Stimulated activated CD4-positive, alpha-beta T cell treated with anti-CD3 and anti-CD28 coated beads, Interleukin-1b, Interleukin-23, amount 100 ng/mL, for 1 hour (primary cell): ENCODE measurements around the gene ZNF598.
"Not testable (repeated sequence)": the region's sequence is repeated elsewhere in the genome, so short reads cannot be mapped to it uniquely, and the experiment has no call there.

ENCODE experiments used
- DNase-seq, 2 donors: peaks; one replicate each; pipeline ENCODE4 v3.0.0-alpha.2; 2020; ENCODE audit warnings: low read depth in 2 of 2

ZNF598 gene

DNA sequence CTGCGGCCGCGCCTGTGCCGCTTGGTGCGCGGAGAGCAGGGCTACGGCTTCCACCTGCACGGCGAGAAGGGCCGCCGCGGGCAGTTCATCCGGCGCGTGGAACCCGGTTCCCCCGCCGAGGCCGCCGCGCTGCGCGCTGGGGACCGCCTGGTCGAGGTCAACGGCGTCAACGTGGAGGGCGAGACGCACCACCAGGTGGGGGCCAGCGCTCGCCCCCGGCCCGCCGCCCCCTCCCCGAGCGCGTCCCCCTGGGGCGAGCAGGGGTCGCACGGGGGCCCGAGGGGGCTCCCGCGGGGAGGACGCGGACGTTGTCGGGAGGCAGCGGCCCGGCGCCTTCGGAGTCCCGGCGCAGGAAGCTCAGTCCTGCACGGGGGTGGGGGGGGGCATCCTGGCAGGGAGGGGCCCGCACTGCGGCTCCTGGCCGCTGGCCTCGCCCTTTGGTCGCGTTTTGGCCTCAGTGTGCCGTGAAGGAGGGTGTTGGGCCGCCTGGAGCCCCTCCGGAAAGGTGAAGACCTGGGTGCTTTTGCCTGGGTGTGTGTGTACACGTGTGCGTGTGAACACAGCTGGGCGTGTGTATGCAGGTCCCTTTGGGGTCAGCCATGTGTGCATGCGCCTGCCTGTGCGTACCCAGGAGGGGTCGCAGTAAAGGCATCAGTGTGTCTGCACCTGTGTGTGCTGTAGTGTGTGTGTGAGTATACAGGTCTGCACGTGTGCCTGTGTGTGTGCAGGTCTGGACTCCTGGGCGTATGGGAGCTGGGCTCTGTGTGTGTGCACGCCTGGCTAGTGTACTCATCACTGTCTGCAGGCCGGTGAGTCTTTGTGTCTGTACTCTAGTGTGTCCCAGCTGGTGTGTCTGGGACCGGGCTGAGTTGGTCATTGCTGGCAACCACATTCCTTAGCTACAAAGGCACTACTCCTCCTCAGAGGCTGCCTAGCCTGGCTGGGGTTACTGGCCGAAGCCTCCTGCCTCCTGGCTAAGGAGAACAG lies 17.7 kb upstream of the ZNF598 start:
- DNase-seq, result no peak

DNA sequence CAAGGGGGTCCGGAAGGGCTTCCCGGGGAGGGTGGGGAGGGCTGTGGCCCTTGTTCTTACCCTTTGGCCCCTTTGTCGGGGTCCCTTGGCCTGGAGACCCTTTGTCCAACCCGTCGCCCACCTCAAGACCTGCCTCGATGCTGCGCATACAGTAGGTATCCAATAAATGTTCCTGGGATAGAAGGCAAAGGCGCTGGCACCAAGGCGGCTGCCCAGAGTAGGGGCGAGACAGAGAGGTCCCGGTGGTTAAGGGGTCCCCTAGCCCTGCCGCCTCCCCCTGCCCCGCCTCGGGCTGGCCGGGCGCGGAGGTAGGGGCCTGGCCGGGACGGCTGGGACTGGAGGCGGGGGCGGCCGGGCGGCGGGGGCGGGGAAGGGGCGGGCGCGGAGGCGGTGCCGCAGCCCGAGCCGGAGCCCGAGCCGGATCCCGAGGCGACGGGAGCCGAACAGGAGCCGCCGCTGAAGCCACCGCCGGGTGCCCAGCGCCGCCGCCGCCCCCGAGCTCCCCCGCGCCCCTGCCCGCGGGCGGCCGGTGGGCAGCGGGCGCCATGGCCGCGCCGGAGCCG lies 16.9 kb upstream of the ZNF598 start, which contains the start of gene NHERF2:
Gene NHERF2 (plus strand): TSS at position 442 of the 563 bp plus-strand sequence. CDS start 104 bp downstream, at position 546.
- DNase-seq, result no peak

DNA sequence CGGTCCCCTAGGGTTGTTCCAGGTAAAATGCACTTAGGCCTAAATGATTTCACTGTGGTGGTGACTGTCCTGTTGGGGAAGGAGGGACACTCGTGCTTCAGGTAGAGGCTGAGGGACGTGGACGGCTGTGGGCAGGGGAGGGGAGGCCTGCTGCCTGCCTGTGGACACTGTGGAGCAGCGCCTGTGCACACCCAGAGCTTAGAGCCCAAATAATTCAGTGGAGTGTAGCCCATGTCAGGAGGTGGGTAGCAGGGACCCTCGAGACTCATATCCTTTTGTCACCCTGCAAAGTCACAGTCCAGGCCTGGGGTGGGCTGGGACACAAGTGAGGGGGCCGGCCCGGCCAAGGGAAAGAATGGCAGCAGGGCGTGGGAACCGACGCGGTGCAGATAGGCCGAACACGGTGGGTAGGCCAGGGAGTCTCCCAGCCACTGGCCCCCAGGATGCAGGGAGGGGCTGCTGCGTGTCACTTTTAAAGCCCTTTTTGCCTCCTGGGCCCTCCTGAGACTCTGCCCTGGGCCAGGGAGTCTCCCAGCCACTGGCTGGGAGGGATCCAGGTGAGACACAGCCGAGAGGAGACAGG lies 16.3 kb upstream of the ZNF598 start:
- DNase-seq, result no peak

DNA sequence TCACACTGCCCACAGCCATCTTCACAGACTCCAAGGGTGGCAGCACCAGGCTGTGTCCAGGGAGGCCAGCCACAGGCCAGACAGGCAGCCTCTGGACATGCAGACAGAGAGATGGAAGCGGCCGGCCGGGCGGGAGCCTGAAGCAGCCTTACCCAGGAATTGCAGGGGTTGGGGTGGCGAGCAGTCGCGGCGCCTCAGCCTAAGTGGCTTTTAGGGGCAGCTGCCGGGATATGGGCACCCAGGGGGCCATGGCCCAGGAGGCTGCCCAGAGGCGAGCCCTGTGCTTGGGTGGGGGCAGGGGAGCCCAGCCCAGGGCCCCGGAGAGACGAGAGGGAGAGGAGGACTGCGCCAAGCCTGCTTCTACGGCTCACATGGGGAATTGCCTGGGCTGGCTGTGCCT lies 15.6 kb upstream of the ZNF598 start:
- no peak for DNase-seq

DNA sequence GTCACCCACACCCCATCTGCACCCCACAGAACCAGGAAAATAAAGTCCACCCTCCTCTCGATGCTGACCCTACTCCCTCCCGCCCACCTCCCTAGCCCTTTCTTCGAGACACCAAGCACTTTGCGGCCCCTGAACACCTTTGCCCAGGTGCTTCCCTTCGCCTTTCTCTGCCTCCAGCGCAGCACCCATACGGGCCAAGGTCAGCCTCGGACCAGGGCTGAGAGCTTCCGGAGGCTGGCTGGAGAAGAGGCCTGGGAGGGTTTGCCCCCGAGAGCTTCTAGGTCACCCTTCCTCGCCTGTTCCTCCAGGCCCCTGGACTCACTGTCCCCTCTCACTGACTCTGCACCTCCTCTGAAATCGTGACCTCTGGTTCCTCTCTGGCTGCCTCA lies 14.4 kb upstream of the ZNF598 start:
- no peak for DNase-seq

DNA sequence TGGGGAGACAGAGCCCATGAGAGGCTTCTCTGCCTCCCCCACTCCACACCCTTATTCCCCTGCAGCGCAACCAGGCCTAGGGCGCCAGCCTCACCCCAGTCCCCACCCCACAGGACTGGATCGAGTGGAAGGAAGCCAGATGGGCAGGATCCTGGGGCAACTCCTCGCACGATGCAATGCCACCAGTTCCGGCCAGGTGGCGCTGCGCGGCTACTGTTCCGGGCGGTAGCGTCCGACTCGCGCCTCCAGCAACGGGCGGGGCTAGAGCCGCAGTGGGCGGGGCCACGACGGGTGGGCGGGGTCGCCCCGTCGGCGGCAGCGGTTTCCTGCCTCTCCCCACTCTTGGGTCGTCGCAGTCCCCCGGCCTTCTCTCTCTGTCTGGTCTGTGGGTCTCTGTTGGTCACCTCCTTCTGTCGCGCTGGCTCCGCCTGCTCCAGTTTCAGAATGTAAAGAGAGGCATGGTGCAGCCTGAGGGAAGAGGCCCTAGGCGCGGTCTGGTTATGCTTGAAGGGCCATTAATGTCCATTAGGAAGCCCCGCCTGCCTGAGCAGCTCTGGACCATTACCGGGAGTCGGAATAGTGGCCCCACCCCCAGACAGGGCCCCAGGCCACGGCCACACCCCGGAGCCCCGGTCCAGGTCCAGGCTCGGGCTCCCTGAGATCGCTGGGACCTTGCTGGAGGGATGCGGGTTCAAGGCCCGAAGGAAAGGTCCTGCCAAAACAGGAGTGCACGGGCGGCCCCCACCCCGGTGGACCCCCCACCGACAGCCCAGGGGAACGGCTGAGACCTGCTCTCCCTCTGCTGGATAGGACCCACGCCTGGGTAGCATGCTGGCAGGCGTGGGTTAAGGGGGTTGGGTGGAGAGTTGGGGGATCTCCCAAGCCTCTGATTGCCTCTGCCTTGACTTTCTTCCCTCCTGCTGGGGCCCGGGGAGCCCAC lies 13.7 kb upstream of the ZNF598 start:
- DNase-seq, result peak; percentile 95 to 98

DNA sequence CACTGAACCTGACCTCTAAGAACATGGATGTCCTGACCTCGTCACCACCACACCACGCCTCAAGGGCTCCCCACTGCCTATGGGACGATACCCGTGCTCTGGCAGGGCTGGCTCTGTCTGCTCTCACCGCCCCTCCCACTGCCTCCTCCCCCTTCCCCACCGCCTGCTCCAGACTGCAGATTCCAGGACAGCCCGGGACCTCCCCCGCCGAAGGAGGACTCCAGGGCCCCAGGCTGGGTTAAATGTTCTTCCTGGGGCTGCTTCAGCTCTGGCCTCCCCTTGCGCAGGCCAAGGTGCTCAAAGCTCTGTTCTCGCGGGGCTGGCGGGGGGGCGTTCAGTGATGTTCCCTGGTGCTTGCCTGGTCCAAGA lies 13.1 kb upstream of the ZNF598 start:
- no peak for DNase-seq

DNA sequence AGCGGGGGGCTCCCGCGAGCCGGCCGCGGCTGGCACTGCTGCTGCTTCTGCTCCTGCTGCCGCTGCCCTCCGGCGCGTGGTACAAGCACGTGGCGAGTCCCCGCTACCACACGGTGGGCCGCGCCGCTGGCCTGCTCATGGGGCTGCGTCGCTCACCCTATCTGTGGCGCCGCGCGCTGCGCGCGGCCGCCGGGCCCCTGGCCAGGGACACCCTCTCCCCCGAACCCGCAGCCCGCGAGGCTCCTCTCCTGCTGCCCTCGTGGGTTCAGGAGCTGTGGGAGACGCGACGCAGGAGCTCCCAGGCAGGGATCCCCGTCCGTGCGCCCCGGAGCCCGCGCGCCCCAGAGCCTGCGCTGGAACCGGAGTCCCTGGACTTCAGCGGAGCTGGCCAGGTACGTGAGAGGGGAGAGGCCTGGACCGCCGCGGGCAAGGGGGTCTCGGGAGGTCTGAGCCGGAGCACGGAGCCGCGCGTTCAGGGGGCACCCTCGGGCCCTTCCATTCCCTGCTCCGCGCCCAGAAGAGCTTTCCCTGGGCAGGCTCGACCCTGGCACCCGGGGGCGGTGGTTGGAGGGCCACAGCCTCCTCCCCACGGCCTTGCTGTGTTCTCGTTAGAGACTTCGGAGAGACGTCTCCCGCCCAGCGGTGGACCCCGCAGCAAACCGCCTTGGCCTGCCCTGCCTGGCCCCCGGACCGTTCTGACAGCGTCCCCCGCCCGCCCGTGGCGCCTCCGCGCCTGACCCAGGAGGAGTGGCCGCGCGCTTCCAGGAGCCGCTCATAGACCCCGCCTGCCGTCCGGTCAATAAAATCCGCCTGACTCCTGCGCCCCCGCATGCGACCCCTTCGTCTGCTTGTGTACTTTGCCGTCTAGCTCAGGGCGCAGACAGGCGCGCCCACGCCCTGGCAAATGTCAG lies 10.6 kb upstream of the ZNF598 start:
- no peak for DNase-seq

DNA sequence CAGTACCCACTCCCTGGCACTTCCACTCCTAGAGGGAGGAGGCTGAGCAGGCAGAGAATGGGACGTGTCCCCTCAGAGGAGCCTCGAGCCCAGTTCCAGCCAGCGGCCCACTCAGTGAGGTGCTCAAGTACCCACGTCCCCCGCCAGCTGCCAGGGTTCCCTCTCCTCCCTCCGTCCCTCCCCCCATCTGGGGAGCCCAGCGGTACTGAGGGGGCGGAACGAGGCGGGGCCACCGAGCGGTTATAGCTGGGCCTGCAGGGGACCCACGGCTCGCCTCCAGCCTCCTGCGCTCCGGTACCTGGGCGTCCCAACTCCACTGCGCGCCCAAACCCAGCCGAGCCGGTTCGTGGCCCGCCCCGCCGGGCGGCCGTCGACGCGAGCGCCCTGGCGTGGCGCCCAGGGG lies 9.9 kb upstream of the ZNF598 start, which contains the start of gene NPW:
Gene NPW (plus strand): TSS at position 268 of the 403 bp plus-strand sequence.
- DNase-seq, result no peak

DNA sequence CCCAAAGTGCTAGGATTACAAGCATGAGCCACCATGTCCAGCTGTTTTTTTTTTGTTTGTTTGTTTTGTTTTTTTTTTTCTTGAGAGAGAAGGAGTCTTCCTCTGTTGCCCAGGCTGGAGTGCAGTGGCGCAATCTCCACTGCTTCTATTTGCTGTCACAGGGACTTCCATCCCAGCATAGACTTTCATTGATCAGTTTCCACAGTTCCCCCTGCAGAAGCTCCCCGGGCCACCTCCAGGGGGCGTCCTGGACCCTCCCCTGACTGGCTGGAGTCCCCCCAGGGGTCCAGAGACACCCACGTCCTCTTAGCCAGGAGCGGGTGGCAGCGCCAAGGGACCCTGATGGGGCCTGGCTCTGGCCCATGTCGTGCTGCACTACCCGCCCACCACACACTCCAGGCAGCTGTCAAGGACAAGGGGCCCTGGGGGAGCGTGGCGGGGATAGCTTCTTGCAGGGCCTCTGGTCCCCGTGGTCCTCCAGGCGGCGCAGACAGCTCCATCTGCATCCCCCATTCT lies 6.8 kb upstream of the ZNF598 start:
- no peak for DNase-seq

DNA sequence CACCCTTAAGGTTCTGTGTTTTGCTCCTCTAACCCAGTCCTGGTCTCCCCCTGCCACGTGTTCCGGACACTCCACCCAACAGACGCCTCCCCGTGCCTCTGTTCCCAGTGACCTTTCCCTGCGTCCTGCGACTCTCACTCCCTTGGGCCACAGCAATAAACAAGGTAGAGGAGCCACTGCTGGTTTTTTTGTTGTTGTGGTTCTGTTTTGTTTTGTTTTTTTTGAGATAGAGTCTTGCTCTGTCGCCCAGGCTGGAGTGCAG lies 6.3 kb upstream of the ZNF598 start:
- DNase-seq, result no peak

DNA sequence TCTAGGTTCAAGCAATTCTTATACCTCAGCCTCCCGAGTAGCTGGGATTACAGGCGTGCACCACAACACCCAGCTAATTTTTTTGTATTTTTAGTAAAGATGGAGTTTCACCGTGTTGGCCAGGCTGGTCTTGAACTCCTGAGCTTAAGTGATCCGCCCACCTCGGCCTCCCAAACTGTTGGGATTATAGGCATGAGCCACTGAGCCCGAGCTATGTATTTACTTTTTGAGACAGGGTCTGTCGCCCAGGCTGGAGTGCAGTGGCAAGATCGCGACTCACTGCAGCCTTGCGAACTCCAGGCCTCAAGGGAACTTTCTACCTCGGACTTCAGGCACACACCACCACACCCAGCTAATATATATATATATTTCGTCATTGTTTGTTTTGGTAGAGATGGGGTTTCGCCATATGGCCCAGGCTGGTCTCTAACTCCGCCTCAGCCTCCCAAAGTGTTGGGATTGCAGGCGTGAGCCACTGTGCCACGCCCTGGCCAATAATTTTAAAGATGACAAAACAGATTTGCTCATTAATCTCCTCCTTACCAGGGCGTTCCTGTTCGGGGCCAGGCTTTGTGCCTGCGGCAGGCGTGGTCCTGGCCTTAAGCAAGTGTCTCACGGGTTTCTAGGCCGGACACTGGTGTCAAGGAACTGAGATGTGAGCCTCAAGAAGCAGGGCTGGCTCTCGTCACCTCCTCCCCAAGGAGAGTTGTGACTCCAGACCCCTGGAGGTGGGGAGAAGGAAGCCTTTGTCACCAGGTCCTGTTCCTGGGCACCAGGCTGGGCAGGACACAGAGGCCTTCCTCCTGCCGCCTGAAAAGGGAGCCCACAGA lies 5.7 kb upstream of the ZNF598 start:
- DNase-seq, result no peak

DNA sequence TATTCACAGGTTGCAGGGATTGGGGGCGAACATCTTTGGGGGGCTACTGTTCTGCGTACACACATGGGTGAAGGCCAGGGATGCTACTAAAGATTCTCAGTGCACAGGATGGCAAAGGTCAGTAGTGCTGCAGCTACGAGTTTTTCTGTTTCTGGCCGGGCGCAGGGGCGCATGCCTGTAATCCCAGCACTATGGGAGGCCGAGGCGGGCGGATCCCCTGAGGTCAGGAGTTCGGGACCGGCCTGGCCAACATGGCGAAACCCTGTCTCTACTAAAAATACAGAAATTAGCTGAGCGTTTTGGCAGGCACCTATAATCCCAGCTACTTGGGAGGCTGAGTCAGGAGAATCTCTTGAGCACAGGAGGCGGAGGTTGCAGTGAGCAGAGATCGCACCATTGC lies 3.9 kb upstream of the ZNF598 start:
- DNase-seq, result no peak

DNA sequence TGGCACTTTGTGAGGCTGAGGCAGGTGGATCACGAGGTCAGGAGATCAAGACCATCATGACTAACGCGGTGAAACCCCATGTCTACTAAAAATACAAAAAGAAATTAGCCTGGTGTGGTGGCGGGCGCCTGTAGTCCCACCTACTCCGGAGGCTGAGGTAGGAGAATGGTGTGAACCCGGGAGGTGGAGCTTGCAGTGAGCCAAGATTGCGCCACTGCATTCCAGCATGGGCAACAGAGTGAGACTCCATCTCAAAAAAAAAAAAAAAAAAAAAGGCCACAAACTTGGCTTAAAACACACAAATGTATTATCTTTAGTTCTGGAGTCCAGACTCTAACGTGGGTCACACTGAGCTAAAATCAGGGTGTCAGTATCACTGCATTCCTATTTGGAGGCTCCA lies 2.1 kb upstream of the ZNF598 start:
- DNase-seq, result not testable (repeated sequence)

DNA sequence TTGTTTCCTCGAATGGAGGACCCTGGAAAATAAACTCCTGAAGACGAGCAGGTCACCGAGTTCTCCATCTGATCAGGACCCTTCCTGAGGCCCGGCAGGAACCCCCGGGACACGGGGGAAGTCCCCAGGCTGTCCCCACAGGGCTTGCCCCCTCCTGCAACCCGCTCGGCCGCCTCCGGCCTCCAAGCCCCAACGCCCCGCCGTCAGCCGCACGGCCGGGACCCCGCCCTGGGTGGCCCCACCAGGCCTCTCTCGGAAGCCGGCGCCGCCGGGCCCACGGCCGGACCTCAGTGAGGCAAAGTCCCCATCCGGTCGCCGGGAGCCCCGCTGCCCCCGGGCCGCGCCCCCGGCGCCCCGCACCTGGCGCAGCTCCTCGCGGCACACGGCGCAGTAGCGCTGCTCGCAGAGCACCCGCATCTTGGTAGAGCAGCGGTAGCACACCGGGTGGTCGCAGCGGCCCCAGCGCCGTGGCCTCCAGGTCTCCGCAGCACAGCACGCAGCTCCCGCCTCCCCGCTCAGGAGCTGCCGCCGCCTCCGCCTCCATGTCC lies 383 bp downstream of the ZNF598 start:
- no peak for DNase-seq

DNA sequence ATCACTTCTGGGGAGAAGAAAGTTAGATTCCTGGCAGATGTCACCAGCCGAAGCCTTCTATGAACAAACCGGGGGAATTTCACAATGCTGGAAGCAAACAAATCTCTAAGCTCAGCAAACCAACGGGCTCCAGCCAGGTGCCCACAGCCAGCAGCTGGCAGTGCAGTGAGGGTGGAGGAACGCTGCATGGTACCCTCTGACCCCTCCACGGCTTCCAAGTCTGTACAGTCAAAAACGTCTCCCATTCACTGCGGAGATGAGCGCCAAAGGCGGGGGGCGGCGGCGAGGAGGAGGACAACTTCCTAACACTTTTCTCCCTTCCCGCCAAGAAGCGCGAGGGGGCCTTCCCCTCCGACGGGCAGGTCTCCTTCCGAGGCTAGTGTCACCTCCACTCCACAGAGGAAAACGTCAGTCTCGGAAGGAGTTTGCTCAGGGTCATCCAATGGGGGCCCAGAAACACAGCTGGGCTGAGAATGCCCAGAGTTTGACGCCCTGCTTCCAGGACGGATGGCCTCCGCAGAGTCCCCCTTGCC lies 924 bp downstream of the ZNF598 start:
- no peak for DNase-seq

DNA sequence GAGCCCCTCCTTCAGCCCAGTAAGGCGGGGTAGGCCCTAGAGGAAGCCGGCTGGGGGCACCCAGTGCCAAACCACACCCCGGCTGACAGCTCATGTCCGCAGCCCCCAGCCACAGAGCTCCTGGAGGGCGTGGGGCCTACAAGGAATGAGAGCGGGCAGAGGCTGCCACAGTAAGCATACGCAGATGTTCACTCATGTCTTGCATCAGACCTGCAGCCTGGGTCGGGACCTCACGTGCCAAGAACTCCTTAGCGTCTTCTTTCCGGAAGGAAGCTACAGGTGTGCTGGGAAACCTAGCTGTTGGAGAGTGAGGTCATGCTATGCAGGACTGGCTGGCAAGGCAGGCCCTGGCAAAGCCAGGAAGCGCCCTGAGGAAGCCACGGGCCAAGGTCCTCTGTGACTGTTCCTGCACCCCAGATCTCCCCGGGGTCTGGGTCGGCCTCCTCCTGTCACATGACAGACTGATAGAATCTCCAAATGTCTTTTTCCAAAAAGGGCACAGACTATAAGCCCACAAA lies 1.6 kb downstream of the ZNF598 start:
- no peak for DNase-seq

DNA sequence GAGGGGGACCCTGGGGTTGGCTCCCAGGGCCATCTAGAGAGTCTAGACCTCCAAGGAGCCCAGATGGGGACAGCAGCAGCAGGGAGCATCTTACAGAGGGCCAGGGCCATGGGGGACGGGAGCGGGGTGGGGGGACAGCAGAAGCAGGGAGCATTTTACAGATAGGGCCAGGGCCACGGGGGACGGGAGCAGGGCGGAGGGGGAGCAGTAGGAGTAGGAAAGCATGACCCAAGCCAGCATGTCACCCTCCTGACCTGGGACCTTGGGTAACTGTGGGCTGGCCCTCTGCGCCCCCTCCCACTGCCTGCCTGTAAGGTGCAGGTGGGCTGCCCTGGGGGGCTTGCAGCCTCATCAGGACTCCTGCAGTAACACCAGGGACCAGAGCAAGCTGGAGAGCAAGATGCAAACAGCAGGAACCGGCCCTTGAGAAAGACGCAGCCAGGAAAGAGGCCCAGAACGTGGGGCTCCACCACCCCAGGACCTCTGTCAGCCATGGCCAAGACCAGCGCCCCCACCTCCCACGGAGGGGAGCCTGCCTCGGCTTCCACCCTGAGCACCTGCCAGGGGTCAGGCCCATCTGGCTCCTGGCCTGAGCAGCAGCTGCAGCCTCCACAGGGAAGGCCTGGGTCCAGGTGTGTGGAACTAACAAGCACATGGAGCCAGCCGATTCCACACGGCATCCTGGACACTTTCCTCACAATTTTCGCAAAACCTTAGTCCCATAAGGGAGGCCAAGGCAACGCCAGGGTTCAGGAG lies 2.4 kb downstream of the ZNF598 start:
- no peak for DNase-seq
